ENCODE results near the gene PCDHGA10. TPM values are rescaled to one million over a fixed set of nuclear protein-coding genes. Genes with fewer than 3 reads are reported as not detected.
"Not testable (repeated sequence)": the region's sequence is repeated elsewhere in the genome, so short reads cannot be mapped to it uniquely, and the experiment has no call there.

The PCDHGA10 gene
- total RNA-seq, 2 donors from 2014 or later, result 0.06 to 0.08 TPM

DNA sequence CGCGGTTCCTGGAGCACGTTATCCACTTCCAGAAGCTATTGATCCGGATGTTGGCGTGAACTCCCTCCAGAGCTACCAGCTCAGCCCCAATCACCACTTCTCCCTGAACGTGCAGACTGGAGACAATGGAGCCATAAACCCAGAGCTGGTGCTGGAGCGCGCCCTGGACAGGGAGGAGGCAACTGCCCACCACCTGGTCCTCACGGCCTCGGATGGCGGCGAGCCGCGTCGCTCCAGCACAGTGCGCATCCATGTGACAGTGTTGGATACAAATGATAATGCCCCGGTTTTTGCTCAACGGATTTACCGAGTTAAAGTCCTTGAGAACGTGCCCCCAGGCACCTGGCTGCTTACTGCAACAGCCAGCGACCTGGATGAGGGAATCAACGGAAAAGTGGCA is 9.4 kb upstream of the PCDHGA10 start:
- Mint-ChIP-seq H3K9me3 (peaks cover 8% of the 10 kb centered on the region), H3K27ac (no peak overlapping the region), H3K36me3 (ENCODE audit: low read depth) (peaks cover 6% of the 10 kb centered on the region), H3K4me3 (no peak overlapping the region), H3K4me1 (no peaks in the 10 kb centered on the region), H3K27me3 (peaks cover 62% of the 10 kb centered on the region)
- ATAC-seq (replicated peaks), result no peak

DNA sequence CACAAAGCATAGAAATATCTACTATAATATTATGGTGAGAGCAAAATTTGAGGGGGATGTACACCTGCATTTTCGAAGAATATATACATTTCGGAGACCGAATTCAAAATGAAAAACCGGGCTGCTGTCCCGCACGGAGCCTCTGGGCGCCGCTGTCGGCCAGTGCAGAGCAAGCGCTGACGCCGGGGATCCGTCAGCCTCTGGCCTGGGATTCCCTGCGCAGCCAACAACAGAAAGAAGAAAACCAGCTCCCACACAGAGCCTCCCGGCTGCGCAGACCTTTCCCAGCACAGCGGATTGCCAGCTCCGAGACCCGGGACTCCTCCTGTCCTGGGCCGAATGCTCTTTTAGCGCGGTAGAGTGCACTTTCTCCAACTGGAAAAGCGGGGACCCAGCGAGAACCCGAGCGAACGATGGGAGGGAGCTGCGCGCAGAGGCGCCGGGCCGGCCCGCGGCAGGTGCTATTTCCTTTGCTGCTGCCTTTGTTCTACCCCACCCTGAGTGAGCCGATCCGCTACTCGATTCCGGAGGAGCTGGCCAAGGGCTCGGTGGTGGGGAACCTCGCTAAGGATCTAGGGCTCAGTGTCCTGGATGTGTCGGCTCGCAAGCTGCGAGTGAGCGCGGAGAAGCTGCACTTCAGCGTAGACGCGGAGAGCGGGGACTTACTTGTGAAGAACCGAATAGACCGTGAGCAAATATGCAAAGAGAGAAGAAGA is 4.8 kb upstream of the PCDHGA10 start, which contains the start of gene PCDHGB6:
Gene PCDHGB6 (plus strand): TSS at position 232 of the 716 bp plus-strand sequence. CDS start 182 bp downstream, at position 414.
- not testable (repeated sequence) for ATAC-seq (replicated peaks); H3K4me1 Mint-ChIP-seq; H3K27ac Mint-ChIP-seq
- H3K9me3 Mint-ChIP-seq, result peaks cover 15% of the 10 kb centered on the region
- H3K36me3 Mint-ChIP-seq (ENCODE audit: low read depth), result peaks cover 14% of the 10 kb centered on the region
- H3K4me3 Mint-ChIP-seq, result peak within 1 kb of the TSS; percentile 45
- H3K27me3 Mint-ChIP-seq, result peaks cover 49% of the 10 kb centered on the region

DNA sequence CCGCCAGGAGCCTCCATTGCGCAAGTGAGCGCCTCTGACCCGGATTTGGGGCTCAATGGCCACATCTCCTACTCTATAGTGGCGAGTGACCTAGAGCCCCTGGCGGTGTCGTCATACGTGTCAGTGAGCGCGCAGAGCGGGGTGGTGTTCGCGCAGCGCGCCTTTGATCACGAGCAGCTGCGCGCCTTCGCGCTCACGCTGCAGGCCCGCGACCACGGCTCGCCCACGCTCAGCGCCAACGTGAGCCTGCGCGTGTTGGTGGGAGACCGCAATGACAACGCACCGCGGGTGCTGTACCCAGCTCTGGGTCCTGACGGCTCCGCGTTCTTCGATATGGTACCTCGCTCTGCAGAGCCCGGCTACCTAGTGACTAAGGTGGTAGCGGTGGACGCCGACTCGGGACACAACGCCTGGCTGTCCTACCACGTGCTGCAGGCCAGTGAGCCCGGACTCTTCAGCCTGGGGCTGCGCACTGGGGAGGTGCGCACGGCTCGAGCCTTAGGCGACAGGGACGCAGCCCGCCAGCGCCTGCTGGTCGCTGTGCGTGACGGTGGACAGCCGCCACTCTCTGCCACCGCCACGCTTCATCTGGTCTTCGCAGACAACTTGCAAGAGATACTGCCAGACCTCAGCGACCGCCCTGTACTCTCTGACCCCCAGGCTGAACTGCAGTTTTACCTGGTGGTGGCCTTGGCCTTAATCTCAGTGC is 3.0 kb upstream of the PCDHGA10 start:
- H3K36me3 Mint-ChIP-seq (ENCODE audit: low read depth), result peaks cover 29% of the 10 kb centered on the region
- H3K27ac Mint-ChIP-seq, result no peak overlapping the region
- H3K4me3 Mint-ChIP-seq, result no peak overlapping the region
- peaks cover 15% of the 10 kb centered on the region for H3K9me3 Mint-ChIP-seq
- peaks cover 4% of the 10 kb centered on the region for H3K4me1 Mint-ChIP-seq
- H3K27me3 Mint-ChIP-seq, result peaks cover 49% of the 10 kb centered on the region
- no peak for ATAC-seq (replicated peaks)

DNA sequence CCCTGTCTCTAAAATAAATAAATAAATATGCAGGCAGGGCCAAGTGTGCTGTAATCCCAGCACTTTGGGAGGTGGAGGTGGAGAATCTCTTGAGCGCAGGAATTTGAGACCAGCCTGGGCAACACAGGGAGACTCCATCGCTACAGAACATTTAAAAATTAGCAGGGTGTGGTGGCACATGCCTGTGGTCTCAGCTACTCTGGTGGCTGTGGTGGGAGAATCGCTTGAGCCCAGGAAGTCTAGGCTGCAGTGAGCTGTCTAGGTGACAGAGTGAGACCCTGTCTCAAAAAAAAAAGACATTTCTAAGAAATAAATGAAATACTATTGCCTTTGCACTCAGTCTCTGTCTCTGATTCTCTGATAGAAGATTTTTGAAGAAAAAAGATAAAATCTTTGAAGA is 1.2 kb upstream of the PCDHGA10 start:
- peaks cover 29% of the 10 kb centered on the region for H3K36me3 Mint-ChIP-seq (ENCODE audit: low read depth)
- H3K4me1 Mint-ChIP-seq, result peaks cover 4% of the 10 kb centered on the region
- ATAC-seq (replicated peaks), result no peak
- H3K4me3 Mint-ChIP-seq, result no peak overlapping the region
- H3K9me3 Mint-ChIP-seq, result peaks cover 15% of the 10 kb centered on the region
- peaks cover 46% of the 10 kb centered on the region for H3K27me3 Mint-ChIP-seq
- H3K27ac Mint-ChIP-seq, result no peak overlapping the region

DNA sequence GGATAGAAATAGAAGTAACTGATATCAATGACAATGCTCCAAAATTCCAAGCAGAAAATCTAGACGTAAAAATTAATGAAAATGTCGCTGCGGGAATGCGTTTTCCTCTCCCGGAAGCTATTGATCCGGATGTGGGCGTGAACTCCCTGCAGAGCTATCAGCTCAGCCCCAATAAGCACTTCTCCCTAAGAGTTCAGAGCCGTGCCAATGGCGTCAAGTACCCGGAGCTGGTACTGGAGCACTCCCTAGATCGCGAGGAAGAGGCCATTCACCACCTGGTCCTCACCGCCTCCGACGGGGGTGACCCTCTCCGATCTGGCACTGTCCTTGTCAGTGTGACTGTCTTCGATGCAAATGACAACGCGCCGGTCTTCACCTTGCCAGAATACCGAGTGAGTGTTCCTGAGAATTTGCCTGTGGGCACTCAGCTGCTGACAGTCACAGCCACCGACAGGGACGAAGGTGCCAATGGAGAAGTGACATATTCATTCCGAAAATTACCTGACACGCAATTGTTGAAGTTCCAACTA is 818 bp downstream of the PCDHGA10 start:
- ATAC-seq (replicated peaks), result no peak
- H3K4me3 Mint-ChIP-seq, result peak overlapping the region; percentile 76
- H3K27me3 Mint-ChIP-seq, result peaks cover 45% of the 10 kb centered on the region
- peaks cover 39% of the 10 kb centered on the region for H3K36me3 Mint-ChIP-seq (ENCODE audit: low read depth)
- no peak overlapping the region for H3K27ac Mint-ChIP-seq
- H3K9me3 Mint-ChIP-seq, result peaks cover 11% of the 10 kb centered on the region
- H3K4me1 Mint-ChIP-seq, result peaks cover 4% of the 10 kb centered on the region

DNA sequence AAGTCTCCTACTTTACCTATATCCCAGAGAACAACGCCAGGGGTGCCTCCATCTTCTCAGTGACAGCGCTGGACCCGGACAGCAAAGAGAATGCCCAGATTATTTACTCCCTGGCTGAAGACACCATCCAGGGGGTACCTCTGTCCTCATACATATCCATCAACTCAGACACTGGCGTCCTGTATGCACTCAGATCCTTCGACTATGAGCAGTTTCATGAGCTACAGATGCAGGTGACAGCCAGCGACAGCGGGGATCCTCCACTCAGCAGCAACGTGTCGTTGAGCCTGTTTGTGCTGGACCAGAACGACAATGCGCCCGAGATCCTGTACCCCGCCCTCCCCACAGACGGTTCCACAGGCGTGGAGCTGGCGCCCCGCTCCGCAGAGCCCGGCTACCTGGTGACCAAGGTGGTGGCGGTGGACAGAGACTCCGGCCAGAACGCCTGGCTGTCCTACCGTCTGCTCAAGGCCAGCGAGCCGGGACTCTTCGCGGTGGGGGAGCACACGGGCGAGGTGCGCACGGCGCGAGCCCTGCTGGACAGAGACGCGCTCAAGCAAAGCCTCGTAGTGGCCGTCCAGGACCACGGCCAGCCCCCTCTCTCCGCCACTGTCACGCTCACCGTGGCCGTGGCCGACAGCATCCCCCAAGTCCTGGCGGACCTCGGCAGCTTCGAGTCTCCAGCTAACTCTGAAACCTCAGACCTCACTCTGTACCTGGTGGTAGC is 1.9 kb downstream of the PCDHGA10 start:
- H3K27ac Mint-ChIP-seq; H3K9me3 Mint-ChIP-seq; ATAC-seq (replicated peaks); H3K4me1 Mint-ChIP-seq: not testable (repeated sequence)
- Mint-ChIP-seq H3K27me3 (peaks cover 43% of the 10 kb centered on the region), H3K4me3 (peak overlapping the region; percentile 76), H3K36me3 (ENCODE audit: low read depth) (peaks cover 34% of the 10 kb centered on the region)

DNA sequence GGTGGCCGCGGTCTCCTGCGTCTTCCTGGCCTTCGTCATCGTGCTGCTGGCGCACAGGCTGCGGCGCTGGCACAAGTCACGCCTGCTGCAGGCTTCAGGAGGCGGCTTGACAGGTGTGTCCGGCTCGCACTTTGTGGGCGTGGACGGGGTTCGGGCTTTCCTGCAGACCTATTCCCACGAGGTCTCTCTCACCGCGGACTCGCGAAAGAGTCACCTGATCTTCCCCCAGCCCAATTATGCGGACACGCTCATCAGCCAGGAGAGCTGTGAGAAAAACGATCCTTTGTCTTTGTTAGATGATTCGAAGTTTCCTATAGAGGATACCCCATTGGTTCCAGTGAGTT is 2.5 kb downstream of the PCDHGA10 start:
- not testable (repeated sequence) for H3K4me1 Mint-ChIP-seq; H3K9me3 Mint-ChIP-seq; ATAC-seq (replicated peaks); H3K27ac Mint-ChIP-seq
- Mint-ChIP-seq H3K36me3 (ENCODE audit: low read depth) (peaks cover 31% of the 10 kb centered on the region), H3K27me3 (peaks cover 44% of the 10 kb centered on the region), H3K4me3 (peak overlapping the region; percentile 6)

DNA sequence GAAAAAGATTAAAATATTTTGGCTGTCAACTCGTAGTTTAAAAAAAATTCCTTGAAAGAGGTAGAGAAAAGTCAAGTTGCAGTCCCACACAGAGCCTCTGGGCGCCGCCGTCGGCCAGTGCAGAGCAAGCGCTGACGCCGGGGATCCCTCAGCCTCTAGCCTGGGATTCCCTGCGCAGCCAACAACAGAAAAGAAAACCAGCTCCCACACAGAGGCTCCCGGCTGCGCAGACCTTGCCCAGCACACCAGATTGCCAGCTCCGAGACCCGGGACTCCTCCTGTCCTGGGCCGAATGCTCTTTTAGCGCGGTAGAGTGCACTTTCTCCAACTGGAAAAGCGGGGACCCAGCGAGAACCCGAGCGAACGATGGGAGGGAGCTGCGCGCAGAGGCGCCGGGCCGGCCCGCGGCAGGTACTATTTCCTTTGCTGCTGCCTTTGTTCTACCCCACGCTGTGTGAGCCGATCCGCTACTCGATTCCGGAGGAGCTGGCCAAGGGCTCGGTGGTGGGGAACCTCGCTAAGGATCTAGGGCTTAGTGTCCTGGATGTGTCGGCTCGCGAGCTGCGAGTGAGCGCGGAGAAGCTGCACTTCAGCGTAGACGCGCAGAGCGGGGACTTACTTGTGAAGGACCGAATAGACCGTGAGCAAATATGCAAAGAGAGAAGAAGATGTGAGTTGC is 4.8 kb downstream of the PCDHGA10 start, which contains the start of gene PCDHGB7:
Gene PCDHGB7 (plus strand): TSS at position 184 of the 679 bp plus-strand sequence. CDS start 183 bp downstream, at position 367.
- Mint-ChIP-seq H3K27me3 (peaks cover 62% of the 10 kb centered on the region), H3K36me3 (ENCODE audit: low read depth) (peaks cover 44% of the 10 kb centered on the region), H3K4me3 (peak within 1 kb of the TSS; percentile 51)
- H3K4me1 Mint-ChIP-seq, H3K27ac Mint-ChIP-seq, H3K9me3 Mint-ChIP-seq: not testable (repeated sequence)
- peak; percentile 76 for ATAC-seq (replicated peaks)

DNA sequence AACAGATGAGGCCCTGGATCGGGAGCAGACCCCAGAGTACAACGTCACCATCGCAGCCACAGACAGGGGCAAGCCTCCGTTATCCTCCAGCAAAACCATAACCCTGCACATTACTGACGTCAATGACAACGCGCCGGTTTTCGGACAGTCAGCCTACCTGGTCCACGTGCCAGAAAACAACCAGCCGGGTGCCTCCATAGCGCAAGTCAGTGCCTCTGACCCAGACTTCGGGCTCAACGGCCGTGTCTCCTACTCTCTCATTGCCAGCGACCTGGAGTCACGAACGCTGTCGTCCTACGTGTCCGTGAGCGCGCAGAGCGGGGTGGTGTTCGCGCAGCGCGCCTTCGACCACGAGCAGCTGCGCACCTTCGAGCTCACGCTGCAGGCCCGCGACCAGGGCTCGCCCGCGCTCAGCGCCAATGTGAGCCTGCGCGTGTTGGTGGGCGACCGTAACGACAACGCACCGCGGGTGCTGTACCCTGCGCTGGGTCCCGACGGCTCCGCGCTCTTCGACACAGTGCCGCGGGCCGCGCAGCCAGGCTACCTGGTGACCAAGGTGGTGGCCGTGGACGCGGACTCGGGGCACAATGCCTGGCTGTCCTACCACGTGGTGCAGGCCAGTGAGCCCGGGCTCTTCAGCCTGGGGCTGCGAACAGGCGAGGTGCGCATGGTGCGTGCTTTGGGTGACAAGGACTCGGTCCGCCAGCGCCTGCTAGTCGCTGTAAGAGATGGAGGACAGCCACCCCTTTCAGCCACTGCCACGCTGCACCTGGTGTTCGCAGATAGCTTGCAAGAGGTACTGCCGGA is 6.5 kb downstream of the PCDHGA10 start:
- H3K27me3 Mint-ChIP-seq, result peaks cover 60% of the 10 kb centered on the region
- no peaks in the 10 kb centered on the region for H3K9me3 Mint-ChIP-seq
- H3K36me3 Mint-ChIP-seq (ENCODE audit: low read depth), result peaks cover 30% of the 10 kb centered on the region
- no peak overlapping the region for H3K4me3 Mint-ChIP-seq
- H3K4me1 Mint-ChIP-seq, result no peaks in the 10 kb centered on the region
- no peak for ATAC-seq (replicated peaks)
- no peak overlapping the region for H3K27ac Mint-ChIP-seq

DNA sequence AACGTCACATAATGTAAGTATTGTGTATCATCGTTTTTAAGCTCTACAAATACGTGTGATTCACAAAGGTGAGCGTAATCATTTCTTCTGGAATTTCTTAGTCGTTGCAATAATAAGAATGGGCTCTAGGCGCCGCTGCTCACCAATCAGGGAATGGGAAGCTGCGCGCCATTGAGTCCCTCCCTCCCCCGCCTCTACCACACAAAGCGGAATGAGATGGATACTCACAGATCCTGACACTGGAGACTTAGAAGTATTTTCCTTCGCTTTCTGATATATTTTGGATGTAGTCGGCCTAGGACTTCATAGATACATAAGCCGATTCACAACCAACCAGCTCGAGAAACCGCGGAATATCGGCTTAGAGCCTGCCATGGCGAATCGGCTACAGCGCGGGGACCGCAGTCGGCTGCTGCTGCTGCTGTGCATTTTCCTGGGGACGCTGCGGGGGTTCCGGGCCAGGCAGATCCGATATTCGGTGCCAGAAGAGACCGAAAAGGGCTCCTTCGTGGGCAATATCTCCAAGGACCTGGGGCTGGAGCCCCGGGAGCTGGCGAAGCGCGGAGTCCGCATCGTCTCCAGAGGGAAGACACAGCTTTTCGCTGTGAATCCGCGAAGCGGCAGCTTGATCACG is 8.2 kb downstream of the PCDHGA10 start, which contains the start of gene PCDHGA11:
Gene PCDHGA11 (plus strand): TSS at position 197 of the 634 bp plus-strand sequence. CDS start 177 bp downstream, at position 374.
- Mint-ChIP-seq H3K27me3 (peaks cover 62% of the 10 kb centered on the region), H3K4me3 (peak within 1 kb of the TSS; percentile 55)
- ATAC-seq (replicated peaks), result peak; percentile 50

DNA sequence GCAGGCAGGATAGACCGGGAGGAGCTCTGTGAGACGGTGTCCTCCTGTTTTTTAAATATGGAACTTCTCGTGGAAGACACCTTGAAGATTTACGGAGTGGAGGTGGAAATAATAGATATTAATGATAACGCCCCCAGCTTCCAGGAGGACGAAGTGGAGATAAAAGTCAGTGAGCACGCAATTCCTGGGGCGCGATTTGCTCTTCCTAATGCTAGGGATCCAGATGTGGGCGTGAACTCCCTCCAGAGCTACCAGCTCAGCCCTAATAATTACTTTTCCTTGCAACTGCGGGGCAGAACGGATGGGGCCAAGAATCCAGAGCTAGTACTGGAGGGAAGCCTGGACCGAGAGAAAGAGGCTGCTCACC is 8.7 kb downstream of the PCDHGA10 start:
- H3K36me3 Mint-ChIP-seq (ENCODE audit: low read depth), result peaks cover 26% of the 10 kb centered on the region
- no peaks in the 10 kb centered on the region for H3K4me1 Mint-ChIP-seq
- no peaks in the 10 kb centered on the region for H3K9me3 Mint-ChIP-seq
- H3K4me3 Mint-ChIP-seq, result peak overlapping the region; percentile 55
- no peak overlapping the region for H3K27ac Mint-ChIP-seq
- ATAC-seq (replicated peaks), result no peak
- peaks cover 63% of the 10 kb centered on the region for H3K27me3 Mint-ChIP-seq

More for the DNA sequence above, 8.2 kb downstream of the PCDHGA10 start, which contains the start of gene PCDHGA11:
- H3K27ac Mint-ChIP-seq, result no peak within 1 kb of the TSS
- H3K9me3 Mint-ChIP-seq, result no peaks in the 10 kb centered on the region
- H3K4me1 Mint-ChIP-seq, result no peaks in the 10 kb centered on the region
- peaks cover 26% of the 10 kb centered on the region for H3K36me3 Mint-ChIP-seq (ENCODE audit: low read depth)

DNA sequence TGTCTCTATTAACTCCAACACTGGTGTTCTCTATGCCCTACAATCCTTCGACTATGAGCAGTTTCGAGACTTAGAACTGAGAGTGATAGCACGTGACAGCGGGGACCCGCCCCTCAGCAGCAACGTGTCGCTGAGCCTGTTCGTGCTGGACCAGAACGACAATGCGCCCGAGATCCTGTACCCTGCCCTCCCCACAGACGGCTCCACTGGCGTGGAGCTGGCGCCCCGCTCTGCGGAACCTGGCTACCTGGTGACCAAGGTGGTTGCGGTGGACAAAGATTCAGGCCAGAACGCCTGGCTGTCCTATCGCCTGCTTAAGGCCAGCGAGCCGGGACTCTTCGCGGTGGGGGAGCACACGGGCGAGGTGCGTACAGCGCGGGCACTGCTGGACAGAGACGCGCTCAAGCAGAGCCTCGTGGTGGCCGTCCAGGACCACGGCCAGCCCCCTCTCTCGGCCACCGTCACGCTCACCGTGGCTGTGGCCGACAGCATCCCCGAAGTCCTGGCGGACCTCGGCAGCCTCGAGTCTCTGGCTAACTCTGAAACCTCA is 10.0 kb downstream of the PCDHGA10 start:
- Mint-ChIP-seq H3K27me3 (peaks cover 68% of the 10 kb centered on the region), H3K27ac (no peak overlapping the region), H3K9me3 (no peaks in the 10 kb centered on the region), H3K36me3 (ENCODE audit: low read depth) (peaks cover 24% of the 10 kb centered on the region), H3K4me1 (no peaks in the 10 kb centered on the region), H3K4me3 (no peak overlapping the region)
- no peak for ATAC-seq (replicated peaks)
